Fibroblast of lung (primary cell): ENCODE results near the gene TSPYL1. TPM values are rescaled to one million over a fixed set of nuclear protein-coding genes. Genes with fewer than 3 reads are reported as not detected.
"Not testable (repeated sequence)": the region's sequence is repeated elsewhere in the genome, so short reads cannot be mapped to it uniquely, and the experiment has no call there.

Source experiments
- DNase-seq, 2 donors: peaks; one replicate each; pipeline versions ENCODE4 v3.0.0 to v3.0.0-alpha.2; 2010; ENCODE audit warnings: low read depth in 2 of 2
- H2AFZ ChIP-seq: 2 replicates; pipeline ENCODE4 v1.5.1; 2012; ENCODE audit warnings: low read length, control low read depth, inconsistent platforms
- H3K27ac ChIP-seq: 2 replicates; pipeline ENCODE4 v1.5.1; 2011; ENCODE audit warnings: low read length, control low read depth; ENCODE audit not compliant: insufficient read depth
- H3K27me3 ChIP-seq: 2 replicates; pipeline ENCODE4 v1.5.1; 2011; ENCODE audit warnings: mild to moderate bottlenecking, low read length; ENCODE audit not compliant: control insufficient read depth, insufficient read depth
- H3K36me3 ChIP-seq: 2 replicates; pipeline ENCODE4 v1.5.1; 2011; ENCODE audit warnings: low read length; ENCODE audit not compliant: control insufficient read depth, insufficient read depth
- H3K4me1 ChIP-seq: 2 replicates; pipeline ENCODE4 v1.5.1; 2011; ENCODE audit warnings: low read length; ENCODE audit not compliant: control insufficient read depth, insufficient read depth; ENCODE audit errors: extremely low read depth
- H3K4me2 ChIP-seq: 2 replicates; pipeline ENCODE4 v1.5.1; 2011; ENCODE audit warnings: low read length, control low read depth; ENCODE audit not compliant: insufficient read depth; ENCODE audit errors: extremely low read depth
- H3K4me3 ChIP-seq, 4 experiments: fragments of 200-600 bp in 1 of 4; sonication (generic) in 1 of 4; replicated peaks in 1 of 4; 2 replicates each; pipeline ENCODE4 v1.5.1; 2011 to 2016; ENCODE audit warnings: low read length in 4 of 4, low read depth in 3 of 4, mild to moderate bottlenecking in 3 of 4, control low read depth in 2 of 4, inconsistent platforms in 1 of 4, mixed read lengths in 1 of 4; ENCODE audit not compliant: insufficient read depth in 1 of 4; ENCODE audit errors: control extremely low read depth in 1 of 4
- H3K79me2 ChIP-seq: 2 replicates; pipeline ENCODE4 v1.5.1; 2012; ENCODE audit warnings: mild to moderate bottlenecking, low read length, inconsistent platforms; ENCODE audit not compliant: control insufficient read depth, insufficient read depth
- H3K9ac ChIP-seq: 2 replicates; pipeline ENCODE4 v1.5.1; 2011; ENCODE audit warnings: mild to moderate bottlenecking, low read length, control low read depth; ENCODE audit not compliant: insufficient read depth
- H3K9me3 ChIP-seq: 2 replicates; pipeline ENCODE4 v1.5.1; 2012; ENCODE audit warnings: low read depth, low read length; ENCODE audit not compliant: control insufficient read depth, insufficient read depth
- H4K20me1 ChIP-seq: 2 replicates; pipeline ENCODE4 v1.5.1; 2011; ENCODE audit warnings: low read length; ENCODE audit not compliant: control insufficient read depth, insufficient read depth; ENCODE audit errors: extremely low read depth
- EZH2 ChIP-seq: IDR thresholded peaks from 2 replicates; pipeline ENCODE4 v1.5.1; 2012; ENCODE audit warnings: low read length, control low read depth, mild to moderate bottlenecking; ENCODE audit errors: missing control alignments
- polyA plus RNA-seq, 2 donors: library from polyadenylated mRNA; depleted of rRNA in 1 of 2; stranded (reverse) in 1 of 2; unstranded in 1 of 2; fragments of >200 nt; gene quantifications; 2 replicates each; pipeline ENCODE4 v1.2.1, GENCODE V29; 2011 to 2012; ENCODE audit warnings: missing spikeins in 1 of 2
- total RNA-seq: library from RNA; depleted of rRNA; stranded (reverse); fragments of >200 nt; gene quantifications from 2 replicates; pipeline ENCODE4 v1.2.1, GENCODE V29; 2014
- TF ChIP-seq, protein P1 (sequence below), 2 donors: IDR thresholded peaks in 1 of 2; conservative IDR thresholded peaks in 1 of 2; 1 replicate in 1 of 2; 2 replicates in 1 of 2; pipeline ENCODE4 v1.5.1; 2011 to 2012; ENCODE audit warnings: low read length in 2 of 2, control low read depth in 1 of 2, inconsistent platforms in 1 of 2, low read depth in 1 of 2, mild to moderate bottlenecking in 1 of 2

TSPYL1 gene
- total and polyA plus RNA-seq, 2 donors (not counting 1 experiment from before 2014, with no cell fraction given) = 82.0 to 93.0 TPM

DNA sequence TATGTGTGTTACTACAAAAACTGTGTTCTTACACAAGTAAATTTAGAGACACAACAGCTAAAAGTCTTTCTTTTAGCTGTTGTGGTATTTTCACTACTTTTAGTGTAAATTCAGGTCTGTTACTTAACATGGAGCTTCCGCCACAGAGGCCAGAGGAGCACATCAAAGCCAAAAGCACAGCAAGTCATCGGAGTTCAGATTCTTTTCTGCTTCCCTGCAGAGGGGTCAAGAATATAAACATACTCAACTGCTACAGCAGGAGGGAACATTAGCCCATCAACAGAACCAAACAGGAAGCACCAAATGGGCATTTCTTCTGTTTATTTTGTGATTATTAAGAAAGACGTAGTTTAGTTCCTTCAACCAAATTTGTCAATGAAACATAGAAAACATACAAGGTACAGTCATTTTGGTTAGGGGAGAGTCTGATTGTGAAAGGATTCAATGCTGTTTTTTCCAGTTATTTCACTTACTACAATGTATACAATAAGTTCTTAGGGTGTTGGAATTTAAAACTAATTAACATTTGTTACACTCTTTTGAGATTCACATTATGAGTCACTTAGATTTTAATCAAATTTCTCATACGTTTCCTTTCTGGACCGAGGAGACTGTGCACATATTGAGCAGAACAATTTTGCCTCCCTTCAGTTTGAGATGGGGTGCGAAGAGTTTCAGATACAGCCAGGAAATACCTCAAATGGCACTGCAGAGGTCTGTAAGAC, 48.2 kb upstream of the TSPYL1 start:
- Histone ChIP-seq H3K27me3 (no peaks in the 10 kb centered on the region), H4K20me1 (no peaks in the 10 kb centered on the region), H3K4me2 (no peak overlapping the region), H3K36me3 (no peaks in the 10 kb centered on the region), H2AFZ (no peak overlapping the region), H3K27ac (no peak overlapping the region), H3K9ac (no peak overlapping the region), H3K79me2 (no peaks in the 10 kb centered on the region), H3K9me3 (no peaks in the 10 kb centered on the region), H3K4me3 (no peak overlapping the region), H3K4me1 (peaks cover 3% of the 10 kb centered on the region)
- DNase-seq = peak; percentile 19 to 49
- no peak for TF ChIP-seq EZH2
- TF ChIP-seq, protein P1, sequence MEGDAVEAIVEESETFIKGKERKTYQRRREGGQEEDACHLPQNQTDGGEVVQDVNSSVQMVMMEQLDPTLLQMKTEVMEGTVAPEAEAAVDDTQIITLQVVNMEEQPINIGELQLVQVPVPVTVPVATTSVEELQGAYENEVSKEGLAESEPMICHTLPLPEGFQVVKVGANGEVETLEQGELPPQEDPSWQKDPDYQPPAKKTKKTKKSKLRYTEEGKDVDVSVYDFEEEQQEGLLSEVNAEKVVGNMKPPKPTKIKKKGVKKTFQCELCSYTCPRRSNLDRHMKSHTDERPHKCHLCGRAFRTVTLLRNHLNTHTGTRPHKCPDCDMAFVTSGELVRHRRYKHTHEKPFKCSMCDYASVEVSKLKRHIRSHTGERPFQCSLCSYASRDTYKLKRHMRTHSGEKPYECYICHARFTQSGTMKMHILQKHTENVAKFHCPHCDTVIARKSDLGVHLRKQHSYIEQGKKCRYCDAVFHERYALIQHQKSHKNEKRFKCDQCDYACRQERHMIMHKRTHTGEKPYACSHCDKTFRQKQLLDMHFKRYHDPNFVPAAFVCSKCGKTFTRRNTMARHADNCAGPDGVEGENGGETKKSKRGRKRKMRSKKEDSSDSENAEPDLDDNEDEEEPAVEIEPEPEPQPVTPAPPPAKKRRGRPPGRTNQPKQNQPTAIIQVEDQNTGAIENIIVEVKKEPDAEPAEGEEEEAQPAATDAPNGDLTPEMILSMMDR (conservative IDR thresholded peaks at IDR 0.05 in 1 of 2, IDR thresholded peaks at IDR 0.05 in 1 of 2; ENCODE audit: low read depth in 1 of 2, low read length in 2 of 2) = no peak

DNA sequence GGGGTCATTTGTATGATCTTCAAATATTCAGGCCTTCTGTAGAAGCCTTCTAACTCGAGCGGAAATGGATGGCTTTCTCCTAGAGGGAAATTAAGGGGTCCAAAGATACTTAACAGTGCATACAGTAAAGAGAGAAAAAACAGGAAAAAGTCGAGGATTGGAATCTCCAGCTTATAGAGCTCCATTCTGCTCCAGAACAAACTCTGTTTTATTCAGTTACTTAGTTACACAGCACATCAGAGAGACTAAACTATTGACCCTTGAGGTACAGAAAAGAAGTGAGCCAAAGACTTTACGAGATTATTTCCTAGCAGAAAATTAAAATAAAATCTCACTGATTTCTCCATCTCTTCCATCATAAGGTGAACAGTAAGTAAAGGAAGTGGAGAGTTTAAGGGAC, 47.3 kb upstream of the TSPYL1 start:
- DNase-seq = no peak
- Histone ChIP-seq H3K4me2 (no peak overlapping the region), H2AFZ (no peak overlapping the region), H3K9ac (no peak overlapping the region), H3K79me2 (no peaks in the 10 kb centered on the region), H3K27ac (no peak overlapping the region), H3K27me3 (no peaks in the 10 kb centered on the region), H3K36me3 (no peaks in the 10 kb centered on the region), H3K4me3 (no peak overlapping the region), H3K4me1 (peaks cover 3% of the 10 kb centered on the region), H3K9me3 (no peaks in the 10 kb centered on the region), H4K20me1 (no peaks in the 10 kb centered on the region)
- TF ChIP-seq, protein P1 (conservative IDR thresholded peaks at IDR 0.05 in 1 of 2, IDR thresholded peaks at IDR 0.05 in 1 of 2; ENCODE audit: low read depth in 1 of 2, low read length in 2 of 2) = no peak
- no peak for TF ChIP-seq EZH2

DNA sequence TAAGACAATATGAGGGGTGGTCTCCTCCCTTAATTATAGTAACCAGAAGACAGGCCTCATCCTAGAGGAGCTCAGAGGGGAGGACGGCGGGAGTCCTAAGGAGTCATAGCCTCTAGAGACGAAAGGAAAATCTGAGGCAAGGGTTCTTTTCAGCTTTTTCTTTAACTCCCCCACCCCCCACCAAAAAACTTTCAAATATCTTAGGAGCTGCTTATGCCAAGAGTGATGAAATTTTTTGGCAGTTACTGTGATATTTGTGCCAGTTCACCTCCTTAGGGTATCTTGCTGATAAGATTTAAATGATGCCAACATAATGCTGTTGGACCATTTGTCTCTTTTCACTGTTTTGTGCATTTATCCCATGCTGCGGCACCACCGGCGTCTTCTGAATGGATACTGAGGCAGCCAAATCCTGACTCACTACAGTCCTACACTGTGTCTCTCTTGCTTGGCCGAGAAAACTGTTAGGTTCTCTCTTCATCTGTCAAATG, 46.5 kb upstream of the TSPYL1 start:
- Histone ChIP-seq H3K27me3 (no peaks in the 10 kb centered on the region), H3K9me3 (no peaks in the 10 kb centered on the region), H3K79me2 (no peaks in the 10 kb centered on the region), H3K27ac (no peak overlapping the region), H4K20me1 (no peaks in the 10 kb centered on the region), H3K4me2 (no peak overlapping the region), H3K4me3 (no peak overlapping the region), H3K36me3 (no peaks in the 10 kb centered on the region), H3K9ac (no peak overlapping the region), H3K4me1 (peaks cover 3% of the 10 kb centered on the region), H2AFZ (no peak overlapping the region)
- peak in 1 of 2 donors; percentile 42 for DNase-seq
- no peak for TF ChIP-seq EZH2
- TF ChIP-seq, protein P1 (conservative IDR thresholded peaks at IDR 0.05 in 1 of 2, IDR thresholded peaks at IDR 0.05 in 1 of 2; ENCODE audit: low read depth in 1 of 2, low read length in 2 of 2) = no peak

DNA sequence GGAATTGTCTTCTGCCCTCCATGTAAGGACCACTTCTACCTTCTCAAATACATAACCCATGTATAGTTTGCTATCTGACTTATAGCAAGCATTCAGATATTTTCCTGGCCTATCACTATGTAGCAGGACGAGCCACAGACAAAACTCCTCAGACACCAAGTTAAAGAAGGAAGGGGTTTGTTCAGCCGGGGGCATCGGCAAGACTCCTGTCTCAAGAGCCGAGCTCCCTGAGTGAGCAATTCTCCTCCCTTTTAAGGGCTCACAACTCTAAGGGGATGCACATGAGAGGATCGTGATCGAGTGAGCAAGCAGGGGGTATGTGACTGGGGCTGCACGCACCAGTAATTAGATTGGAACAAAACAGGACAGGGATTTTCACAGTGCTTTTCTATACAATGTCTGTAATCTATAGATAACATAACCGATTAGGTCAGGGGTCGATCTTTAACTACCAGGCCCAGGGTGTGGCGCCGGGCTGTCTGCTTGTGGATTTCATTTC, 46.0 kb upstream of the TSPYL1 start:
- not testable (repeated sequence) for H3K27me3 ChIP-seq, H3K4me3 ChIP-seq, H3K9me3 ChIP-seq, H3K36me3 ChIP-seq, H3K27ac ChIP-seq, H4K20me1 ChIP-seq, H3K4me1 ChIP-seq, H3K9ac ChIP-seq, H3K4me2 ChIP-seq, H3K79me2 ChIP-seq, H2AFZ ChIP-seq, DNase-seq
